K562 (cell line): Measurements from ENCODE around the gene FBL. TPM values are rescaled to one million over a fixed set of nuclear protein-coding genes. Genes with fewer than 3 reads are reported as not detected.

Experiments used
- ATAC-seq: fragments of 200-7000 bp; cut with Tn5 transposase; 3 replicates; pipeline ENCODE4 v1.9.1; 2020; ENCODE audit warnings: moderate library complexity
- BruUV-seq: library from RNA; stranded (reverse); fragments of 400-500 nt; replicated peaks from 2 replicates; lab custom pipeline; 2021; lab: Mats Ljungman, UMichigan
- CTCF ChIA-PET: fragments of 300-600 bp; formaldehyde crosslinking; extraction: SDS; loops from one replicate; lab custom pipeline; 2021; ENCODE audit warnings: low intra/inter-chr PET ratio; lab: Yijun Ruan, JAX
- POLR2A ChIA-PET: fragments of 300-600, 350-650 bp; sonication (Branson Sonifier 250); formaldehyde crosslinking; extraction: SDS; loops from one replicate; lab custom pipeline; 2021; ENCODE audit warnings: antibody characterized with exemption, inconsistent platforms; lab: Yijun Ruan, JAX
- DNase-seq, 4 experiments: peaks; one replicate each; pipeline versions ENCODE4 v3.0.0 to v3.0.0-alpha.2; 2011 to 2018; ENCODE audit warnings: low spot score in 3 of 4, mixed read lengths in 3 of 4; ENCODE audit errors: extremely low read depth in 1 of 4
- FAIRE-seq: peaks from 2 replicates; lab custom pipeline; 2011; peaks lifted over from hg19 to GRCh38; lab: Jason Lieb, UNC
- H2AFZ ChIP-seq: 2 replicates; pipeline ENCODE4 v1.6.0; 2011; ENCODE audit warnings: low read depth, low read length, control low read depth, inconsistent platforms
- H3K27ac ChIP-seq: fragments of 200-600 bp; 3 replicates; pipeline ENCODE4 v1.8.0; 2011; ENCODE audit warnings: low read depth, mild to moderate bottlenecking, control low read depth, inconsistent platforms, low read length, moderate library complexity, mixed read lengths; ENCODE audit errors: extremely low read depth
- H3K27me3 ChIP-seq, 2 experiments: fragments of 300-600 bp in 1 of 2; 2 replicates in 1 of 2; 3 replicates in 1 of 2; pipeline versions ENCODE4 v1.6.0 to v1.8.0; 2011; ENCODE audit warnings: inconsistent platforms in 2 of 2, low read length in 2 of 2, mild to moderate bottlenecking in 1 of 2, mixed read lengths in 1 of 2, moderate library complexity in 1 of 2; ENCODE audit not compliant: control insufficient read depth in 2 of 2, insufficient read depth in 2 of 2
- H3K36me3 ChIP-seq: fragments of 300-600 bp; 3 replicates; pipeline ENCODE4 v1.8.0; 2011; ENCODE audit warnings: mild to moderate bottlenecking, low read length, inconsistent platforms; ENCODE audit not compliant: control insufficient read depth, insufficient read depth
- H3K4me1 ChIP-seq, 2 experiments: fragments of 200-600 bp in 1 of 2; replicated peaks in 1 of 2; 2 replicates in 1 of 2; 3 replicates in 1 of 2; pipeline versions ENCODE4 v1.5.1 to v1.8.0; 2011; ENCODE audit warnings: inconsistent platforms in 2 of 2, low read length in 2 of 2, mild to moderate bottlenecking in 1 of 2, mixed read lengths in 1 of 2, moderate library complexity in 1 of 2; ENCODE audit not compliant: control insufficient read depth in 2 of 2, insufficient read depth in 2 of 2
- H3K4me2 ChIP-seq: 2 replicates; pipeline ENCODE4 v1.6.1; 2011; ENCODE audit warnings: low read length, control low read depth, inconsistent platforms, mixed read lengths; ENCODE audit not compliant: insufficient read depth
- H3K4me3 ChIP-seq: fragments of 200-600 bp; sonication (generic), shearing (Covaris generic); 2 replicates; pipeline ENCODE4 v1.5.1; 2016; ENCODE audit warnings: control low read depth, inconsistent platforms
- H3K79me2 ChIP-seq: fragments of 200-600 bp; 3 replicates; pipeline ENCODE4 v1.8.0; 2011; ENCODE audit warnings: low read length, inconsistent platforms; ENCODE audit not compliant: control insufficient read depth, insufficient read depth
- H3K9ac ChIP-seq, 2 experiments: 2 replicates each; pipeline versions ENCODE4 v1.6.0 to v1.6.1; 2011; ENCODE audit warnings: low read depth in 2 of 2, low read length in 2 of 2, control low read depth in 1 of 2, inconsistent platforms in 1 of 2, mild to moderate bottlenecking in 1 of 2, mixed read lengths in 1 of 2; ENCODE audit not compliant: insufficient read depth in 1 of 2
- H3K9me1 ChIP-seq: one replicate; pipeline ENCODE4 v1.6.0; 2011; ENCODE audit warnings: inconsistent platforms, mild to moderate bottlenecking, low read length, moderate library complexity; ENCODE audit not compliant: control insufficient read depth, insufficient read depth
- H3K9me3 ChIP-seq: replicated peaks from 2 replicates; pipeline ENCODE4 v1.5.1; 2011; ENCODE audit warnings: low read depth, low read length, inconsistent platforms; ENCODE audit not compliant: control insufficient read depth, insufficient read depth
- H4K20me1 ChIP-seq: replicated peaks from 2 replicates; pipeline ENCODE4 v1.6.1; 2011; ENCODE audit warnings: low read length, inconsistent platforms, mixed read lengths; ENCODE audit not compliant: control insufficient read depth, insufficient read depth
- FOXK1 ChIP-seq: sonication (generic); formaldehyde crosslinking; IDR thresholded peaks from 2 replicates; pipeline ENCODE4 v1.8.0; 2022; ENCODE audit warnings: missing genetic modification reagents, mild to moderate bottlenecking, borderline replicate concordance
- HDAC6 ChIP-seq: IDR thresholded peaks from 2 replicates; pipeline ENCODE4 v1.6.1; 2012; ENCODE audit warnings: low read depth, mild to moderate bottlenecking, control low read depth, inconsistent platforms, low read length, moderate library complexity
- HMG20A ChIP-seq: fragments of 450-650 bp; formaldehyde crosslinking; conservative IDR thresholded peaks from 2 replicates; pipeline ENCODE4 v1.4.0; 2020; ENCODE audit warnings: mild to moderate bottlenecking, mixed read lengths
- PHF21A ChIP-seq: fragments of 450-650 bp; IDR thresholded peaks from 2 replicates; pipeline ENCODE4 v1.6.1; 2017; ENCODE audit warnings: low read depth, borderline replicate concordance
- POLR2H ChIP-seq: IDR thresholded peaks from 2 replicates; pipeline ENCODE4 v1.6.1; 2016; ENCODE audit warnings: missing genetic modification characterization, low read depth, mild to moderate bottlenecking, control low read depth, missing compliant biosample characterization, moderate library complexity
- SNIP1 ChIP-seq: fragments of 450-650 bp; IDR thresholded peaks from 2 replicates; pipeline ENCODE4 v1.7.1; 2017; ENCODE audit warnings: low read depth, mild to moderate bottlenecking
- TARDBP ChIP-seq: fragments of 450-650 bp; IDR thresholded peaks from 2 replicates; pipeline ENCODE4 v1.6.1; 2016
- UBTF ChIP-seq, 2 experiments: IDR thresholded peaks; 2 replicates each; pipeline ENCODE4 v1.6.1; 2012; ENCODE audit warnings: improper control_type of control experiment in 2 of 2, low read depth in 2 of 2, low read length in 2 of 2, borderline replicate concordance in 1 of 2
- XRCC4 ChIP-seq: IDR thresholded peaks from one replicate; pipeline ENCODE4 v1.6.1; 2011; ENCODE audit not compliant: insufficient read depth, insufficient read length; ENCODE audit errors: extremely low read depth
- ZBTB34 ChIP-seq: fragments of 250-450 bp; sonication (Bioruptor Pico); IDR thresholded peaks from 2 replicates; pipeline ENCODE4 v1.8.0; 2021; ENCODE audit warnings: mild to moderate bottlenecking, moderate library complexity
- ZKSCAN8 ChIP-seq: fragments of 200-800 bp; sonication (Bioruptor generic); IDR thresholded peaks from 2 replicates; pipeline ENCODE4 v1.6.1; 2016; ENCODE audit warnings: missing genetic modification characterization, missing compliant biosample characterization
- ZNF121 ChIP-seq: sonication (generic); formaldehyde crosslinking; conservative IDR thresholded peaks from 2 replicates; pipeline ENCODE4 v1.8.0; 2022; ENCODE audit warnings: missing genetic modification reagents
- ZNF311 ChIP-seq: fragments of 250-450 bp; sonication (Bioruptor Pico); IDR thresholded peaks from 2 replicates; pipeline ENCODE4 v1.4.0; 2020; ENCODE audit warnings: mild to moderate bottlenecking, moderate library complexity
- WGBS: fragments of 100-300 bp; shearing (Covaris generic); methylation state at CpG from one replicate; pipeline ENCODE4 v1.1.6; 2016; ENCODE audit warnings: low coverage, mixed read lengths; ENCODE audit not compliant: insufficient coverage; ENCODE audit errors: missing lambda C conversion rate; 5-methylcytosine and 5-hydroxymethylcytosine counted together
- in situ Hi-C: fragments of 300-500 bp; cut with MboI; formaldehyde crosslinking; loops from 4 replicates; pipeline ENCODE4 v1.15.0; 2018; ENCODE audit warnings: inconsistent platforms, mixed read lengths
- intact Hi-C: fragments of 100-400 bp; cut with micrococcal nuclease; formaldehyde crosslinking; loops from 2 replicates; pipeline ENCODE4 v1.14.2; 2022
- polyA plus RNA-seq, 8 experiments: library from polyadenylated mRNA; depleted of rRNA in 4 of 8; stranded (reverse) in 5 of 8; unstranded in 3 of 8; fragments of >200 nt; fragmentation: Nextera tagmentation in 2 of 8; fragmentation: Illumina TruSeq in 1 of 8; extraction: Ambion mirVana in 2 of 8; extraction: Trizol in 1 of 8; gene quantifications; 2 replicates each; pipeline versions ENCODE4 v1.2.1 to v1.2.3, GENCODE V29; 2011 to 2014; ENCODE audit warnings: inconsistent platforms in 1 of 8, missing spikeins in 1 of 8
- total RNA-seq, 7 experiments: library from RNA; depleted of rRNA in 6 of 7; stranded (reverse); fragments of >200 nt in 6 of 7; fragmentation: Illumina TruSeq in 2 of 7; extraction: Trizol in 2 of 7; gene quantifications; 2 replicates each; pipeline versions ENCODE4 v1.2.1 to v1.2.3, GENCODE V29; 2011 to 2021; ENCODE audit warnings: low replicate concordance in 1 of 7
- TF ChIP-seq, protein P1 (sequence below): sonication (generic); formaldehyde crosslinking; IDR thresholded peaks from 2 replicates; pipeline ENCODE4 v1.8.0; 2023; ENCODE audit warnings: mild to moderate bottlenecking, missing genetic modification reagents

Gene FBL
- total and polyA plus RNA-seq, 9 of the 15 experiments (the other 6 are each of a cell fraction or from before 2014, with no cell fraction given) = 201 to 1,696 (median 696) TPM

GRCh38 chr19:39841041-39841440 lies 5.1 kb downstream of the FBL start:
- intact Hi-C loops (loop anchor here (5.0 kb wide), 1 partner anchor 289 kb away; no protein-coding TSS in a partner anchor), in situ Hi-C loops (no loop called here)
- Histone ChIP-seq H3K27me3 (no peaks in the 10 kb centered on the region), H3K4me2 (peak overlapping the region; percentile 7; the same call in 1 of the 2 replicates), H3K9me1 (peaks cover 8% of the 10 kb centered on the region), H2AFZ (no peak overlapping the region), H3K9me3 (no peaks in the 10 kb centered on the region), H3K4me3 (no peak overlapping the region), H3K79me2 (peaks cover 79% of the 10 kb centered on the region), H3K36me3 (peaks cover 73% of the 10 kb centered on the region), H3K27ac (peak overlapping the region; percentile 14; the same call in 1 of the 3 replicates), H3K4me1 (peaks cover 35 to 55% of the 10 kb centered on the region in 2 experiments), H3K9ac (no peak overlapping the region), H4K20me1 (peaks cover 55% of the 10 kb centered on the region)
- ChIA-PET POLR2A (interaction anchor here (0.6 kb wide), 1 partner anchor 13 kb away, joined by 3 read pairs; no protein-coding TSS in a partner anchor), CTCF (interaction anchor here (3.5 kb wide), 1 partner anchor 48 kb away, joined by 36 read pairs; no protein-coding TSS in a partner anchor)
- BruUV-seq = no TSS peak
- DNase-seq = no peak
- no peak for ATAC-seq
- TF ChIP-seq SNIP1 = no peak
- TF ChIP-seq HMG20A (CRISPR knock-in tag) = no peak
- peak; percentile 74 for TF ChIP-seq ZNF121 (CRISPR knock-in tag)
- no peak for TF ChIP-seq PHF21A
- TF ChIP-seq FOXK1 (CRISPR knock-in tag) = 0 out of 2 replicates have a peak, but pooled peaks have one; percentile 41
- TF ChIP-seq ZKSCAN8 (CRISPR knock-in tag) = no peak
- TF ChIP-seq ZBTB34 (CRISPR knock-in tag) = no peak
- TF ChIP-seq TARDBP = no peak
- TF ChIP-seq, protein P1, sequence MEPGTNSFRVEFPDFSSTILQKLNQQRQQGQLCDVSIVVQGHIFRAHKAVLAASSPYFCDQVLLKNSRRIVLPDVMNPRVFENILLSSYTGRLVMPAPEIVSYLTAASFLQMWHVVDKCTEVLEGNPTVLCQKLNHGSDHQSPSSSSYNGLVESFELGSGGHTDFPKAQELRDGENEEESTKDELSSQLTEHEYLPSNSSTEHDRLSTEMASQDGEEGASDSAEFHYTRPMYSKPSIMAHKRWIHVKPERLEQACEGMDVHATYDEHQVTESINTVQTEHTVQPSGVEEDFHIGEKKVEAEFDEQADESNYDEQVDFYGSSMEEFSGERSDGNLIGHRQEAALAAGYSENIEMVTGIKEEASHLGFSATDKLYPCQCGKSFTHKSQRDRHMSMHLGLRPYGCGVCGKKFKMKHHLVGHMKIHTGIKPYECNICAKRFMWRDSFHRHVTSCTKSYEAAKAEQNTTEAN (CRISPR knock-in tag) = no peak
- no peak for TF ChIP-seq ZNF311 (CRISPR knock-in tag)
- TF ChIP-seq UBTF (IDR thresholded peaks at IDR 0.05; ENCODE audit: borderline replicate concordance in 1 of 2, low read depth in 2 of 2, low read length in 2 of 2) = no peak
- no peak for TF ChIP-seq POLR2H (tag)
- TF ChIP-seq XRCC4 = no peak
- no peak for TF ChIP-seq HDAC6
- FAIRE-seq = no peak
- WGBS = 86% methylated on average over 4 of the region's 4 CpGs
